PC-9 (cell line): ENCODE results near the gene E4F1. TPM values are rescaled to one million over a fixed set of nuclear protein-coding genes. Genes with fewer than 3 reads are reported as not detected.

Source experiments
- BruUV-seq: library from RNA; stranded (reverse); fragments of 400-500 nt; replicated peaks from 2 replicates; lab custom pipeline; 2021; lab: Mats Ljungman, UMichigan
- CTCF ChIA-PET: fragments of 300-600 bp; sonication (Branson Sonifier 250); formaldehyde crosslinking; loops from one replicate; lab custom pipeline; 2022; ENCODE audit warnings: antibody characterized with exemption; lab: Charles Lee
- POLR2A ChIA-PET: fragments of 300-600 bp; sonication (Branson Sonifier 250); formaldehyde crosslinking; loops from one replicate; lab custom pipeline; 2022; ENCODE audit warnings: antibody characterized with exemption; ENCODE audit not compliant: unreplicated experiment; lab: Charles Lee
- DNase-seq, 2 experiments: peaks; one replicate each; pipeline versions ENCODE4 v3.0.0 to v3.0.0-alpha.2; 2015 to 2022; ENCODE audit warnings: mixed read lengths in 1 of 2
- H2AFZ ChIP-seq: fragments of 200-600 bp; sonication (generic); 2 replicates; pipeline ENCODE4 v1.8.1; 2017; ENCODE audit warnings: antibody characterized with exemption
- H3F3A ChIP-seq: fragments of 200-600 bp; sonication (generic); 2 replicates; pipeline ENCODE4 v1.8.1; 2017; ENCODE audit warnings: antibody characterized with exemption, mild to moderate bottlenecking, low read depth; ENCODE audit not compliant: insufficient read depth
- H3K27ac ChIP-seq: fragments of 200-600 bp; sonication (generic); 2 replicates; pipeline ENCODE4 v1.6.1; 2016; ENCODE audit warnings: mixed run types
- H3K27me3 ChIP-seq: fragments of 200-600 bp; sonication (generic); 2 replicates; pipeline ENCODE4 v1.6.1; 2016; ENCODE audit warnings: low read depth, mixed run types; ENCODE audit not compliant: insufficient read depth
- H3K36me3 ChIP-seq: fragments of 200-600 bp; sonication (generic); 2 replicates; pipeline ENCODE4 v1.6.1; 2016; ENCODE audit warnings: low read depth, mixed run types
- H3K4me1 ChIP-seq: fragments of 200-600 bp; sonication (generic); replicated peaks from 2 replicates; pipeline ENCODE4 v1.6.1; 2016; ENCODE audit warnings: mixed run types; ENCODE audit not compliant: insufficient read depth
- H3K4me2 ChIP-seq: fragments of 200-600 bp; sonication (generic); 2 replicates; pipeline ENCODE4 v1.6.1; 2017; ENCODE audit warnings: mixed run types
- H3K4me3 ChIP-seq: fragments of 200-600 bp; sonication (generic); 2 replicates; pipeline ENCODE4 v1.6.1; 2016; ENCODE audit warnings: mixed run types
- H3K79me2 ChIP-seq: fragments of 200-600 bp; sonication (generic); 2 replicates; pipeline ENCODE4 v1.6.1; 2017; ENCODE audit warnings: low read depth, mixed run types
- H3K9me2 ChIP-seq: fragments of 200-600 bp; sonication (generic); 2 replicates; pipeline ENCODE4 v1.8.1; 2017; ENCODE audit warnings: mild to moderate bottlenecking; ENCODE audit not compliant: insufficient read depth
- H3K9me3 ChIP-seq: fragments of 200-600 bp; sonication (generic); 2 replicates; pipeline ENCODE4 v1.8.1; 2016; ENCODE audit warnings: low read depth; ENCODE audit not compliant: insufficient read depth
- H4K20me1 ChIP-seq: fragments of 200-600 bp; sonication (generic); 2 replicates; pipeline ENCODE4 v1.8.1; 2017; ENCODE audit not compliant: insufficient read depth
- EZH2 ChIP-seq: fragments of 200-600 bp; sonication (generic); IDR thresholded peaks from 2 replicates; pipeline ENCODE4 v1.8.0; 2017; ENCODE audit warnings: antibody characterized with exemption, low read depth
- intact Hi-C: fragments of 100-400 bp; cut with micrococcal nuclease; formaldehyde crosslinking; loops from one replicate; pipeline ENCODE4 v1.10.0; 2022; ENCODE audit not compliant: unreplicated experiment
- total RNA-seq: library from RNA; stranded (reverse); gene quantifications from 2 replicates; pipeline ENCODE4 v1.2.3, GENCODE V29; 2021
- TF ChIP-seq, protein P1 (sequence below): fragments of 200-600 bp; sonication (generic); conservative IDR thresholded peaks from 2 replicates; pipeline ENCODE4 v1.6.1; 2017; ENCODE audit warnings: mixed run types, antibody characterized with exemption, mild to moderate bottlenecking, moderate library complexity

Gene E4F1
- total RNA-seq, 1 experiment from 2014 or later: 38.8 TPM

DNA sequence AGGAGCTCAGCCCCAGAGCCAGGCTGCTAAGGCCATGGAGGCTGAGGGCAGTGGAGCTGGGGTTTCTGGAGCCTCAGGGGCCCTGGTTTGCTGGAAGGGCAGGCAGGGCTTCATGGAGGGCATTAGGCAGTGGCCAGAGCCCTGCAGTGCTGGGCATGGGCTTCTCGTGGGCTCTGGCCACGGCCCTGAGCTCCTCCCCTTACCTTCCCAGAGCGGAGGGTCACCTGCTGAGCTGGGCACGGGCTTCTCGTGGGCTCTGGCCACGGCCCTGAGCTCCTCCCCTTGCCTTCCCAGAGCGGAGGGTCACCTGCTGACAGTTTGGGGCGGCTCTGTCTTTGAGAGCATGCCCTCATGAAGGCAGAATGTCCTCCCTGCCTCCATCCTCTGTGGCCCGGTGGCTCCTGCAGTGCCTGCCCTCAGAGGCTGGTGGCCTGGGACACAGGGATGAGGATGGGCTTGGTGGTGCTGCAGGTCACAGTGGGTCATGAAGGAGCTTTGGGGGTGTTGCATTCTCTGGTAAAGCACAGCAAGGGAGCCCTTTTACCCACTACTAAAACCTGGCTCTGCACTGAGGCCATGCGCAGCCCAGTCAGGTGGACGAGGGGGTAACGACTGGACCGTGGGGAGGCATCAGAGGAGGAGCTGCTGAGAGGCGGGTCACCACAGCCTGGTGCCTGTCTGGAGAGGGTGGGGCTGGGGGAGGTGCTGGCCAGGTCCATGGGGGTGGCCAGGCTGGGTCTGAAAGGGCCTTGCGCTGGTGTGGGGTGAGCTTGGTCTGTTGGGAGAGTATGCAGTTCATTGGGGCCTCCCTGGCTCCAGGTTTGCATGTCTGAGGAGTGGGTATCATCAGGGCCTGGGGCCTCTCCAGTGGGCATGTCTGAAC is 47.4 kb downstream of the E4F1 start:
- CTCF ChIA-PET: no interaction called here

DNA sequence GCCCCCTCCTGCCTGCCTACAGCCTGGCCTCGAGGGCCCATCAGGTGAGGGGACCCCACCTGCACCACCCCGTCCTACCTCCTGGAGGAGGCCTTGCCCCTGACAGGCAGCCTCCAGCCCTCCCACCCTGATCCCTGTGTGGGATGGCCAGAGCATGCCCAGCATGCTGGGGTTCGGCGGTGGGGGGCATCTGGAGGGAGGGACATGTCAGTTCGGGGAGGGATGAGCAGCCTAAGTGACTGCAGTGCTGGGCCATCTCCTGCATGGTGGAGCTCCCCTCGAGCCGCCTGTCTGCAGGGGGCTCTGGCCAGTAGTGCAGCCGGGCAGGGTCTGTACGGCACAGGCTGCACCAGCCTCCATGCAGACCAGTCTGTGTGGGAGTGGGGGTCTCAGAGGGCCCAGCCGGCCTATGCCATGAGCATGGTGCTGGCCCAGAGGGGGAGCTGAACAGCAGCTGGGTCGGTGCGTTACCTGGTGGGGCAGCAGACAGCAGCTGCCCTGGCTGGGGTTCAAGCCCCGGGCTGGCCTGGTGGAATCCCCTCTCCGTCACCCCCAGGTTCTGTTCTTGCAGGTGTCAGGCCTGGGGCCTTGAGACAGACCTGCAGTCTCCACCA is 48.6 kb downstream of the E4F1 start:
- H4K20me1 ChIP-seq: peaks cover 4% of the 10 kb centered on the region
- no peak for DNase-seq
- H3K9me3 ChIP-seq: no peaks in the 10 kb centered on the region
- H2AFZ ChIP-seq: no peak overlapping the region
- H3K27ac ChIP-seq: no peak overlapping the region
- H3K9me2 ChIP-seq: no peaks in the 10 kb centered on the region
- no peak overlapping the region for H3K4me2 ChIP-seq
- H3K27me3 ChIP-seq: no peaks in the 10 kb centered on the region
- no peak overlapping the region for H3K4me3 ChIP-seq
- ChIA-PET CTCF (no interaction called here), POLR2A (no interaction called here)
- TF ChIP-seq EZH2: no peak
- TF ChIP-seq, protein P1, sequence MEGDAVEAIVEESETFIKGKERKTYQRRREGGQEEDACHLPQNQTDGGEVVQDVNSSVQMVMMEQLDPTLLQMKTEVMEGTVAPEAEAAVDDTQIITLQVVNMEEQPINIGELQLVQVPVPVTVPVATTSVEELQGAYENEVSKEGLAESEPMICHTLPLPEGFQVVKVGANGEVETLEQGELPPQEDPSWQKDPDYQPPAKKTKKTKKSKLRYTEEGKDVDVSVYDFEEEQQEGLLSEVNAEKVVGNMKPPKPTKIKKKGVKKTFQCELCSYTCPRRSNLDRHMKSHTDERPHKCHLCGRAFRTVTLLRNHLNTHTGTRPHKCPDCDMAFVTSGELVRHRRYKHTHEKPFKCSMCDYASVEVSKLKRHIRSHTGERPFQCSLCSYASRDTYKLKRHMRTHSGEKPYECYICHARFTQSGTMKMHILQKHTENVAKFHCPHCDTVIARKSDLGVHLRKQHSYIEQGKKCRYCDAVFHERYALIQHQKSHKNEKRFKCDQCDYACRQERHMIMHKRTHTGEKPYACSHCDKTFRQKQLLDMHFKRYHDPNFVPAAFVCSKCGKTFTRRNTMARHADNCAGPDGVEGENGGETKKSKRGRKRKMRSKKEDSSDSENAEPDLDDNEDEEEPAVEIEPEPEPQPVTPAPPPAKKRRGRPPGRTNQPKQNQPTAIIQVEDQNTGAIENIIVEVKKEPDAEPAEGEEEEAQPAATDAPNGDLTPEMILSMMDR: no peak
- no peaks in the 10 kb centered on the region; the same call in 1 of the 2 replicates for H3F3A ChIP-seq
- H3K79me2 ChIP-seq: peaks cover 17% of the 10 kb centered on the region
- BruUV-seq: no TSS peak
- H3K4me1 ChIP-seq: no peaks in the 10 kb centered on the region
- intact Hi-C loops: no loop called here
- H3K36me3 ChIP-seq: no peaks in the 10 kb centered on the region

More for the DNA sequence above, 47.4 kb downstream of the E4F1 start:
- Histone ChIP-seq H3K4me2 (no peak overlapping the region), H3K9me2 (no peaks in the 10 kb centered on the region), H3K4me1 (peaks cover 9% of the 10 kb centered on the region), H3K9me3 (no peaks in the 10 kb centered on the region), H2AFZ (no peak overlapping the region), H3K79me2 (peaks cover 28% of the 10 kb centered on the region), H4K20me1 (peaks cover 15% of the 10 kb centered on the region), H3F3A (peaks cover 5% of the 10 kb centered on the region; the same call in 1 of the 2 replicates), H3K36me3 (0 out of 2 replicates have a peak, but pooled peaks cover 2% of the 10 kb centered on the region), H3K4me3 (no peak overlapping the region), H3K27ac (no peak overlapping the region), H3K27me3 (no peaks in the 10 kb centered on the region)
- no peak for DNase-seq
- intact Hi-C loops: no loop called here
- TF ChIP-seq EZH2: no peak
- TF ChIP-seq, protein P1: no peak
- POLR2A ChIA-PET: no interaction called here
- BruUV-seq: no TSS peak

DNA sequence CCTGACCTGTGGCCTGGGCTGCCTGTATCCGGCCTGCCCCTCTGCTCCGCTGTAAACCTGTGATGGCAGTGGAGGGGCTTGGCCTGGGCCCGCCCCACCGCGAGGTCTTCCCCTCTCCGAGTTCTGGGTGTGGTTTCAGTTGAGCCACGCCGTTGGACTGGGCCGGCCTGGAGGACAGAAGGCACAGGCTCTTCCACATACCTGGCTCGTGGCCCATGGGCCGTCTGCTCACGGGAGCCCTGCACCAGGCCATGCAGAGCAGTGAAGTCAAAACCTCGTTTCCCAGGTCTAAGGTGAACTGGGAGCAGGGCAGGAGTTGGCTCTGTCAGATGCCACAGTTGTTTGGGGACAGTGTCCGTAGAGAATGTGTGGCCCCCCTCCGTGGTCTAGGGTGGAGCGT is 50.1 kb downstream of the E4F1 start:
- POLR2A ChIA-PET: no interaction called here
- DNase-seq: no peak
- BruUV-seq: no TSS peak
- no peak overlapping the region for H3K27ac ChIP-seq
- H3K4me2 ChIP-seq: no peak overlapping the region
- TF ChIP-seq, protein P1: no peak
- no peaks in the 10 kb centered on the region for H3K36me3 ChIP-seq
- no peaks in the 10 kb centered on the region for H3K4me1 ChIP-seq
- H4K20me1 ChIP-seq: peaks cover 3% of the 10 kb centered on the region; the same call in 1 of the 2 replicates
- H3K9me3 ChIP-seq: no peaks in the 10 kb centered on the region
- CTCF ChIA-PET: no interaction called here
- H3K9me2 ChIP-seq: no peaks in the 10 kb centered on the region
- H3K27me3 ChIP-seq: peaks cover 11% of the 10 kb centered on the region; the same call in 1 of the 2 replicates
- H3K79me2 ChIP-seq: peaks cover 8% of the 10 kb centered on the region
- H3K4me3 ChIP-seq: no peak overlapping the region
- no peaks in the 10 kb centered on the region for H3F3A ChIP-seq
- intact Hi-C loops: no loop called here
- no peak overlapping the region for H2AFZ ChIP-seq
